ENCODE data around the gene DEK. TPM values are rescaled to one million over a fixed set of nuclear protein-coding genes. Genes with fewer than 3 reads are reported as not detected.

The DEK gene
- total and polyA plus RNA-seq, 5 donors from 2014 or later = 34.9 to 75.3 (median 69.4) TPM

DNA sequence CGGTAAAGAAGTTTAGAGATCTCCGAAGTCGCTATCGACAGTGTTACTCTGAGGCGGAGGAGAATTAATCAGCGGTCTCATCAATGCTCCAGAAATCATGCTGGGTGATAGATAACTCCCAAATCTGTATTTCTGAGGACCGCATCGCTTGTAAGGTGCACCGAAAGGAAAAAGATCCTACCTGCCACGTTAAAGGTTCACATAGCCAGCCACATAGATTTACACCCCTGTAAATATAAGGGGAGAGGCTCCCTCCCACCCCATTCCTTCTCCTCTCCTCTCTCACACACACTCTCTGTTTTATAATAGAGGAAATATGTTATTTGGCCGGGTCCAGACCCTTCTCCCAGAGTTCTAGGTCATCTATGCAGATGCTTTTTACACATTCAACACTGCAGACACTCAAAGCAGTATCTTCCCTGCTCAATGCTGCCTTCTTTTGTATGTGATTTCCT is 620 bp upstream of the DEK start:
- Mint-ChIP-seq H3K4me3 (peak overlapping the region; percentile 94 to 96 (median 96)), H3K9me3 (peaks cover 0 to 1% (median 0%) of the 10 kb centered on the region in 7 donors), H3K27me3 (peaks cover 8% of the 10 kb centered on the region), H3K36me3 (no peaks in the 10 kb centered on the region), H3K27ac (peak overlapping the region; percentile 97 to 99 (median 98)), H3K4me1 (peaks cover 28 to 49% (median 39%) of the 10 kb centered on the region in 4 donors)
- H3K27me3 ChIP-seq (ENCODE audit: control insufficient read depth, insufficient read depth, low read length) = no peaks in the 10 kb centered on the region
- H3K4me1 ChIP-seq (ENCODE audit: control insufficient read depth, insufficient read depth, low read length, poor library complexity, severe bottlenecking) = peaks cover 44% of the 10 kb centered on the region
- ATAC-seq (ENCODE audit: low read depth in 2 of 2) (no peak), DNase-seq (no peak)
- H3K4me3 ChIP-seq (ENCODE audit: low read depth, low read length) = peak overlapping the region; percentile 93
- no peaks in the 10 kb centered on the region for H3K9me3 ChIP-seq (ENCODE audit: control insufficient read depth in 2 of 2, low read length in 2 of 2)
- H3K27ac ChIP-seq (ENCODE audit: insufficient read depth, low read length, poor library complexity, severe bottlenecking) = peak overlapping the region; percentile 83
- no peaks in the 10 kb centered on the region for H3K36me3 ChIP-seq (ENCODE audit: control insufficient read depth, insufficient read depth, low read length)

GRCh38 chr6:18263418-18264218 is 712 bp downstream of the DEK start:
- Histone ChIP-seq H3K4me1 (ENCODE audit: control insufficient read depth, insufficient read depth, low read length, poor library complexity, severe bottlenecking) (peaks cover 45% of the 10 kb centered on the region), H3K27ac (ENCODE audit: insufficient read depth, low read length, poor library complexity, severe bottlenecking) (peak overlapping the region; percentile 83), H3K27me3 (ENCODE audit: control insufficient read depth, insufficient read depth, low read length) (no peaks in the 10 kb centered on the region), H3K36me3 (ENCODE audit: control insufficient read depth, insufficient read depth, low read length) (no peaks in the 10 kb centered on the region), H3K4me3 (ENCODE audit: low read depth, low read length) (peak overlapping the region; percentile 100), H3K9me3 (ENCODE audit: control insufficient read depth in 2 of 2, low read length in 2 of 2) (no peaks in the 10 kb centered on the region)
- ATAC-seq (ENCODE audit: low read depth in 2 of 2) (peak; percentile 17 to 20), DNase-seq (peak; percentile 23 to 50 (median 44))
- Mint-ChIP-seq H3K27me3 (peaks cover 8% of the 10 kb centered on the region), H3K36me3 (no peaks in the 10 kb centered on the region), H3K27ac (peak overlapping the region; percentile 95 to 99 (median 96)), H3K4me3 (peak overlapping the region; percentile 93 to 98 (median 96)), H3K4me1 (peaks cover 36 to 60% (median 46%) of the 10 kb centered on the region in 4 donors), H3K9me3 (peaks cover 0 to 1% (median 0%) of the 10 kb centered on the region in 7 donors)

GRCh38 chr6:18262702-18263417 is 1.5 kb downstream of the DEK start:
- peaks cover 45% of the 10 kb centered on the region for H3K4me1 ChIP-seq (ENCODE audit: control insufficient read depth, insufficient read depth, low read length, poor library complexity, severe bottlenecking)
- H3K27ac Mint-ChIP-seq = peak overlapping the region; percentile 95 to 99 (median 96)
- peaks cover under 1% of the 10 kb centered on the region for H3K36me3 ChIP-seq (ENCODE audit: control insufficient read depth, insufficient read depth, low read length)
- peaks cover under 1% of the 10 kb centered on the region for H3K36me3 Mint-ChIP-seq
- H3K4me3 ChIP-seq (ENCODE audit: low read depth, low read length) = peak overlapping the region; percentile 100
- H3K9me3 ChIP-seq (ENCODE audit: control insufficient read depth in 2 of 2, low read length in 2 of 2) = no peaks in the 10 kb centered on the region
- peak overlapping the region; percentile 93 to 98 (median 96) for H3K4me3 Mint-ChIP-seq
- DNase-seq (peak in 1 of 3 donors; percentile 82), ATAC-seq (ENCODE audit: low read depth in 2 of 2) (peak; percentile 32 to 36)
- H3K27me3 Mint-ChIP-seq = peaks cover 8% of the 10 kb centered on the region
- peaks cover 39 to 61% (median 48%) of the 10 kb centered on the region in 4 donors for H3K4me1 Mint-ChIP-seq
- peaks cover 0 to 1% (median 0%) of the 10 kb centered on the region in 7 donors for H3K9me3 Mint-ChIP-seq
- no peaks in the 10 kb centered on the region for H3K27me3 ChIP-seq (ENCODE audit: control insufficient read depth, insufficient read depth, low read length)
- peak overlapping the region; percentile 83 for H3K27ac ChIP-seq (ENCODE audit: insufficient read depth, low read length, poor library complexity, severe bottlenecking)

DNA sequence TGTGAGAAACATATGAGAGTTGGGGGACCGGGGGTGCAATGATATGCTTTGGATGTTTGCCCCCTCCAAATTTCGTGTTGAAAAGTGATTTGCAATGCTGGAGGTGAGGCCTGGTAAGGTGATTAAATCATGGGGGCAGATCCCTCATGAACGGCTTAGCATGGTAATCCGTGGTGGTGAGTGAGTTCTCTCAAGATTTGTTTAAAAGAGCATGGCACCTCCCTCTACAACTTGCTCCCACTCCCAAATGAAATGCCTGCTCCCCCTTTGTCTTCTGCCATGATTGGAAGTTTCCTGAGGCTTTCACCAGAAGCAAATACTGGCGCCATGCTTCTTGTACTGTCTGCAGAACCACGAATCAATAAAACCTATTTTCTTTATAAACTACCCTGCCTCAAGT is 2.5 kb downstream of the DEK start:
- Histone ChIP-seq H3K27ac (ENCODE audit: insufficient read depth, low read length, poor library complexity, severe bottlenecking) (peak overlapping the region; percentile 83), H3K4me3 (ENCODE audit: low read depth, low read length) (peak overlapping the region; percentile 100), H3K36me3 (ENCODE audit: control insufficient read depth, insufficient read depth, low read length) (peaks cover 11% of the 10 kb centered on the region), H3K27me3 (ENCODE audit: control insufficient read depth, insufficient read depth, low read length) (no peaks in the 10 kb centered on the region), H3K9me3 (ENCODE audit: control insufficient read depth in 2 of 2, low read length in 2 of 2) (no peaks in the 10 kb centered on the region), H3K4me1 (ENCODE audit: control insufficient read depth, insufficient read depth, low read length, poor library complexity, severe bottlenecking) (peaks cover 45% of the 10 kb centered on the region)
- H3K36me3 Mint-ChIP-seq = peaks cover 8% of the 10 kb centered on the region
- ATAC-seq (ENCODE audit: low read depth in 2 of 2) (no peak), DNase-seq (no peak)
- H3K4me3 Mint-ChIP-seq = peak overlapping the region; percentile 93 to 98 (median 96)
- H3K27ac Mint-ChIP-seq = peak overlapping the region; percentile 63 to 96 (median 82)
- peaks cover 0 to 1% (median 0%) of the 10 kb centered on the region in 7 donors for H3K9me3 Mint-ChIP-seq
- peaks cover 8% of the 10 kb centered on the region for H3K27me3 Mint-ChIP-seq
- H3K4me1 Mint-ChIP-seq = peaks cover 39 to 64% (median 50%) of the 10 kb centered on the region in 4 donors

- H3K4me3 Mint-ChIP-seq = peak overlapping the region; percentile 55 to 97 (median 86)
- peaks cover 9% of the 10 kb centered on the region for H3K36me3 Mint-ChIP-seq
- peaks cover 0 to 1% (median 0%) of the 10 kb centered on the region in 7 donors for H3K9me3 Mint-ChIP-seq
- H3K27ac Mint-ChIP-seq = peak overlapping the region; percentile 77 to 94 (median 83)
- H3K27ac ChIP-seq (ENCODE audit: insufficient read depth, low read length, poor library complexity, severe bottlenecking) = peak overlapping the region; percentile 42
- peaks cover 44 to 63% (median 50%) of the 10 kb centered on the region in 4 donors for H3K4me1 Mint-ChIP-seq
- no peak for ATAC-seq (ENCODE audit: low read depth in 2 of 2)
- H3K36me3 ChIP-seq (ENCODE audit: control insufficient read depth, insufficient read depth, low read length) = peaks cover 20% of the 10 kb centered on the region
- H3K4me3 ChIP-seq (ENCODE audit: low read depth, low read length) = peak overlapping the region; percentile 2
- H3K27me3 Mint-ChIP-seq = peaks cover 8% of the 10 kb centered on the region
- H3K9me3 ChIP-seq (ENCODE audit: control insufficient read depth in 2 of 2, low read length in 2 of 2) = no peaks in the 10 kb centered on the region
- H3K27me3 ChIP-seq (ENCODE audit: control insufficient read depth, insufficient read depth, low read length) = no peaks in the 10 kb centered on the region
- peaks cover 45% of the 10 kb centered on the region for H3K4me1 ChIP-seq (ENCODE audit: control insufficient read depth, insufficient read depth, low read length, poor library complexity, severe bottlenecking)
- peak in 1 of 3 donors; percentile 10 for DNase-seq
Measured at GRCh38 chr6:18260448-18261106, 3.8 kb downstream of the DEK start.

DNA sequence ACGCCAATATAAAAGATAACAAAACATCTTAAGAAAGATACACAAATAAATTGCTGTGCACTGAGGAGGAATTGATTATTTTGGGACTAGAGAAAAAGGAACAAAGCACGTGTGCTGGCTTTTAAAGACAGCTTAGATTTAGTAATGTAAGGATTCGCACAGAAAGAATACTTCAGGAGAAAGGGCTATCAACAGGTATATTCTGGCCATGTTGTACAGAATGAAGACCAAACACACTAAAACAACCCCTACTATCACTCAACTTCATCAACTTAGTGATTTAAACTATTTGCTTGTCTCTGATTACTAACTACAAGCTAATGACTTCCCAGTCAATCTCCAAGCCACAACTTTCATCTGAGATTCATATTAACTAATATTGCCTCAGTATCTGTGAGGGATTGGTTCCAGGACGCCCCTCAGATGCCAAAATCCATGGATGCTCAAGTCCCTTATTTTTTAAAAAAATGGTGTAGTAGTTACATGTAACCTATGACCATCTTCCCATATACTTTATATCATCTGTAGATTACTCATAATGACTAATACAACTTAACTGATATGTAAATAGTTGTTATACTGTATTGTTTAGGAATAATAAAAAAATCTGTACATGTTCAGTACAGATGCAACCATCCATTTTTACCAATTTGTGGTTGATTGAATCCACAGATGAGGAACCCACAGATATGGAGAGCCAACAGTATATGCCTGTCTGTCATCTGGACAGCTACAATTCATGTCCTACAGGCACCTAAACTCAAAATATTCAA is 4.5 kb downstream of the DEK start:
- H3K27ac Mint-ChIP-seq = peak overlapping the region; percentile 16 to 83 (median 77)
- Histone ChIP-seq H3K4me3 (ENCODE audit: low read depth, low read length) (peak overlapping the region; percentile 2), H3K27ac (ENCODE audit: insufficient read depth, low read length, poor library complexity, severe bottlenecking) (peak overlapping the region; percentile 43), H3K9me3 (ENCODE audit: control insufficient read depth in 2 of 2, low read length in 2 of 2) (no peaks in the 10 kb centered on the region), H3K4me1 (ENCODE audit: control insufficient read depth, insufficient read depth, low read length, poor library complexity, severe bottlenecking) (peaks cover 37% of the 10 kb centered on the region), H3K36me3 (ENCODE audit: control insufficient read depth, insufficient read depth, low read length) (peaks cover 27% of the 10 kb centered on the region), H3K27me3 (ENCODE audit: control insufficient read depth, insufficient read depth, low read length) (no peaks in the 10 kb centered on the region)
- DNase-seq = no peak
- H3K4me3 Mint-ChIP-seq = peak overlapping the region; percentile 44 to 97 (median 66)
- H3K36me3 Mint-ChIP-seq = peaks cover 15% of the 10 kb centered on the region
- peaks cover 0 to 1% (median 0%) of the 10 kb centered on the region in 7 donors for H3K9me3 Mint-ChIP-seq
- ATAC-seq (ENCODE audit: low read depth in 2 of 2) = no peak
- H3K27me3 Mint-ChIP-seq = peaks cover 7% of the 10 kb centered on the region
- peaks cover 38 to 59% (median 45%) of the 10 kb centered on the region in 4 donors for H3K4me1 Mint-ChIP-seq
